Measurements from ENCODE around the gene NR2F2. TPM values are rescaled to one million over a fixed set of nuclear protein-coding genes. Genes with fewer than 3 reads are reported as not detected.
A peak's percentile ranks its signal among the peaks of the same experiment; 100 is the strongest.
"Not testable (repeated sequence)": the region's sequence is repeated elsewhere in the genome, so short reads cannot be mapped to it uniquely, and the experiment has no call there.

Gene NR2F2
- total RNA-seq, 2 donors from 2014 or later, result 31.8 to 49.8 TPM

DNA sequence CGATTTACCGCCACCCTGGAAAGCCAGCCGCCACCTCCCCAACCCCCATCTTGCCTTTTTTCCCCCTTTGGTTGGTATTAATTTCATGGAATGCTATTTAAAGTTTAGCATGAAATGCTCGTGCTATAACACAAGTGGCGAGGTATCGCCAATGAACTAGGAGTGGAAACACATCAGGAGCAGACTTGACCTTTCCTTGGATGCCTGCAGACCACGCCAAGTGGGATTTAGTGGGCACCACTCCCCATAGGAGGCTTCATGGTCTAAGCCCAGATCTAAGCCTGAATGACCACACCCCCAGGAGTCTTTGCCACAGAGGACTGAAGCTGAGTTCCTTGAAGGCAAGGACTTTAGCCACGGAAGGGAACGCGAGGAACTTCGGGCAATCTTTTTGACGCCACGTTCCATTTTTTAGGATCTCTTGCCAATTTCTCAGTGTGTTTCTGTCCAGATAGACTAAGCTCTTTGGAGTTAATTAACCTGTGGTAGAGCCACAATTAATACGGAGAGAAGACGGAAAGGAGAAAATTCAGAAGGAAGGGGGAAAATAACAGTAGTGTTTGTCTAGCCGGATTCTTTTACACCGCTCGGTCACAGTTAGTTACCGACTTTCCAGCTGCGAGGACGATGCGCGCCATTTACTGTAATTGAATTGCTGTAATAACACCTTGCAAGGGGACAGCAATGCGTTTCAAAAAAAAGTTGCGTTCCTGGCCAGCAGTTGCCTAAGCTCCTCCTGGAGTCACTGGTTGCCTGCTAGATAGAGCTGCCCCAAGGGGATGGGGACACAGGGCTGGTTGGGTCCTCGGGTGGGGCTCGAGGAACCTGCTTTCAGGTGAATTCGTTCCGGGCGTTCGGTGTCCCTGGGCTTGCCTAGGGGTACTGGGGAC is 37.1 kb downstream of the NR2F2 start:
- H3K36me3 ChIP-seq, result no peaks in the 10 kb centered on the region
- peaks cover 0 to 9% of the 10 kb centered on the region in 2 donors for H3K4me1 ChIP-seq (ENCODE audit: control insufficient read depth in 1 of 2, low read depth in 2 of 2)
- no peaks in the 10 kb centered on the region for H3K27me3 ChIP-seq (replicated peaks; ENCODE audit: insufficient read depth)
- DNase-seq (ENCODE audit: low spot score) (no peak), ATAC-seq (ENCODE audit: insufficient number of reproducible peaks, low FRiP score, low read depth) (no peak)
- TF ChIP-seq, protein P1, sequence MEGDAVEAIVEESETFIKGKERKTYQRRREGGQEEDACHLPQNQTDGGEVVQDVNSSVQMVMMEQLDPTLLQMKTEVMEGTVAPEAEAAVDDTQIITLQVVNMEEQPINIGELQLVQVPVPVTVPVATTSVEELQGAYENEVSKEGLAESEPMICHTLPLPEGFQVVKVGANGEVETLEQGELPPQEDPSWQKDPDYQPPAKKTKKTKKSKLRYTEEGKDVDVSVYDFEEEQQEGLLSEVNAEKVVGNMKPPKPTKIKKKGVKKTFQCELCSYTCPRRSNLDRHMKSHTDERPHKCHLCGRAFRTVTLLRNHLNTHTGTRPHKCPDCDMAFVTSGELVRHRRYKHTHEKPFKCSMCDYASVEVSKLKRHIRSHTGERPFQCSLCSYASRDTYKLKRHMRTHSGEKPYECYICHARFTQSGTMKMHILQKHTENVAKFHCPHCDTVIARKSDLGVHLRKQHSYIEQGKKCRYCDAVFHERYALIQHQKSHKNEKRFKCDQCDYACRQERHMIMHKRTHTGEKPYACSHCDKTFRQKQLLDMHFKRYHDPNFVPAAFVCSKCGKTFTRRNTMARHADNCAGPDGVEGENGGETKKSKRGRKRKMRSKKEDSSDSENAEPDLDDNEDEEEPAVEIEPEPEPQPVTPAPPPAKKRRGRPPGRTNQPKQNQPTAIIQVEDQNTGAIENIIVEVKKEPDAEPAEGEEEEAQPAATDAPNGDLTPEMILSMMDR (IDR thresholded peaks at IDR 0.05), result no peak
- no peak overlapping the region for H3K27ac ChIP-seq
- peak overlapping the region; percentile 47 for H3K4me3 ChIP-seq
- no peaks in the 10 kb centered on the region for H3K9me3 ChIP-seq

DNA sequence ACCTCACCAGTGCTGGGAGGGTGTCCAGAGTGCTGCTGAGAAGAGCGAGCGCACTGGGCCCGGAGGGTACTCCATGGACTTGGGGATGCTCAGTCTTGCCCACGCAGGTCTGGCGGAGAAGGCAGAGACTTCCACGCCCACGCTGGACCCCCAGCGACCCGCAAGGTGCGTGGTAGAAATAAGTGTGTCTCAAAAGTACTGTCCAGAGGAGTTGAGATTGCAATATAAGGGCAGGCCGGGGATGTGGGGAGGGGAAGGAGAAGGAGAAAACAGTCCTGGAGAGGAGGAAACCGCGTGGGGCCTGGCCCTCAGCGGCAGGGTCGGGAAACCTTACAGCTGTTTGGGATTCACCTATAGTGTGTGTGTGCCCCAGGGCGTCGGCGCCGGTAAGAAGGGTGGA is 38.9 kb downstream of the NR2F2 start:
- ATAC-seq (ENCODE audit: insufficient number of reproducible peaks, low FRiP score, low read depth), result no peak
- H3K27me3 ChIP-seq (replicated peaks; ENCODE audit: insufficient read depth), result no peaks in the 10 kb centered on the region
- TF ChIP-seq, protein P1 (IDR thresholded peaks at IDR 0.05), result no peak
- no peak overlapping the region for H3K27ac ChIP-seq
- H3K9me3 ChIP-seq, result no peaks in the 10 kb centered on the region
- no peaks in the 10 kb centered on the region for H3K36me3 ChIP-seq
- peaks cover 0 to 21% of the 10 kb centered on the region in 2 donors for H3K4me1 ChIP-seq (ENCODE audit: control insufficient read depth in 1 of 2, low read depth in 2 of 2)
- no peak for DNase-seq (ENCODE audit: low spot score)
- no peak overlapping the region for H3K4me3 ChIP-seq

DNA sequence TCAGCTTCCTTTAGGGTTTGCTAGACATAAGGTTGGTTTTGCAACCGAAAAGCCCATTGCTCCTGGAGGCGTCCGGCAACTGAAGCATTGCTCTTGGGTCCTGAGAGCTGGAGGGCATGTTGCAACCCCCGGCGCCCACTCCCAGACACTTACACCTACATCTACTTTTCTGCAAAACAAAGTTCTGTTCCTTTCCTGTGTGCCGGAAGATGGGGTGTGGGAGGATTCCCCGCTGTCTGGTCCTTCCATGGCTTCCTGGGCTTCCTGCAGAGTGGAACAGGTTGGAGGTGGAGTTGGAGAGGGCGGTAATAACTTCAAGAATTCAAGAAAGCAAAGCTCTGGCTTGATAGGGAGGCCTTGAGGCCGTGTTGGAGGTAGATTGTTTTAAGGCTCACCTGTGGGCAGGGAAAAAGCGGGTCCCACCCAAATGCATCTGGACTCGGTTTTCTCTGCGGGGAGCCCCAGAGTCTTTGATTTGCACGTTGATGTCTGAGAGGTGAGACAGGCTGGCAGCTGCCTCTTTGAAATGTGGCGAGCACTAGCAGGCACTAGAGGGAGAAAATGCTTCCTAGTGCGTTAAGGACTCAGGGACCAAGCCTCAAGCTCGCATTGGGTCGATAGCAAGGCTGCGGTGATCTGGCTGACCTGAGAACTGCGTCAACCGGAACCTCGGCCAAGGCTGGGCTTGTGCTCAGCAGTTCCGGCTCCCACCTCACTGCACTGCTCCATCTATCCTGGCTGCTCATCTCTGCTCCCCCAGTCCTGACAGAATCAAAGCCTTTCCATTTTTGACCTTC is 39.5 kb downstream of the NR2F2 start:
- H3K9me3 ChIP-seq, result no peaks in the 10 kb centered on the region
- H3K36me3 ChIP-seq, result no peaks in the 10 kb centered on the region
- no peak for DNase-seq (ENCODE audit: low spot score)
- TF ChIP-seq, protein P1 (IDR thresholded peaks at IDR 0.05), result no peak
- H3K27me3 ChIP-seq (replicated peaks; ENCODE audit: insufficient read depth), result no peaks in the 10 kb centered on the region
- no peak for ATAC-seq (ENCODE audit: insufficient number of reproducible peaks, low FRiP score, low read depth)
- H3K4me1 ChIP-seq (ENCODE audit: control insufficient read depth in 1 of 2, low read depth in 2 of 2), result peaks cover 0 to 24% of the 10 kb centered on the region in 2 donors
- H3K4me3 ChIP-seq, result no peak overlapping the region
- H3K27ac ChIP-seq, result no peak overlapping the region

DNA sequence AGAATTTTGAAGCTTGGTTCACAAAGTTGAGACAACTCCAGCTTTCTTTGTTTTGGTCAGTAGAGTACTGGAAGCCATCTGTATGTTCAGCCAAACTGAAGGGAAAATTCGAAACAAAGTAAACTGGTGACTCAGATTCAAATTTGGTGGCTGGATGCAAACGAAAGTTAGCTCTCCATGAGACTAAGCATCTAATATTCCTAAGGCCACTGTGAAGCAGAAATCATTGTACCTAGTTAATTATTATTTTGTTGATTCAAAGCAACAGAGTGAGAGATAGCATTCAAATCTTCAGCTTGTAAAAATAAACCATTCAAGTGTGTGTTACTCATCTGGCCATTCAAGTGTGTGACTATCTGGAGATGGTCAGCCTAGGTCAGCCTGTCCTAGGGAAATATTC is 42.1 kb downstream of the NR2F2 start:
- Histone ChIP-seq H3K4me1 (ENCODE audit: control insufficient read depth in 1 of 2, low read depth in 2 of 2) (peaks cover 0 to 21% of the 10 kb centered on the region in 2 donors), H3K36me3 (no peaks in the 10 kb centered on the region), H3K4me3 (no peak overlapping the region), H3K9me3 (no peaks in the 10 kb centered on the region), H3K27ac (no peak overlapping the region), H3K27me3 (replicated peaks; ENCODE audit: insufficient read depth) (no peaks in the 10 kb centered on the region)
- TF ChIP-seq, protein P1 (IDR thresholded peaks at IDR 0.05), result no peak
- DNase-seq (ENCODE audit: low spot score) (no peak), ATAC-seq (ENCODE audit: insufficient number of reproducible peaks, low FRiP score, low read depth) (no peak)

DNA sequence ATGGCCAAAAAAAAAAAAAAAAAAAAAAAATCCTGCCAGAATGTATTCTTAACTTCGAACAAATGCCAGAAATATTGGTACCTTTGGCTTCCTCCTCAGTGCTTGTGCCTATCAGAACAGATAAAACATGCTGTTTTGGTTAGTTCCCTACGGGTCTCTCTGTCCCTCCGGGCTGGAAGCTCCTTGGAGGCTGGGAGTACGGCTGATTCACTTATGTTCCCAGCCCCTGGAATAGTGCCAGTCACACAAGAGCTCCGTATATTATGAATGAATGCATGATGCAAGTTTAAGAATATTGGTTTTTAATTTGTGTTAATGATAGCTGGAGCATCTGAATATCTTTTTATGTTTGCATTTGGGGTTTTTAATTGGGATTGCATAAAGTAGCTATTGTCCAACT is 44.0 kb downstream of the NR2F2 start:
- Histone ChIP-seq H3K4me1 (ENCODE audit: control insufficient read depth in 1 of 2, low read depth in 2 of 2) (peaks cover 0 to 15% of the 10 kb centered on the region in 2 donors), H3K27ac (no peak overlapping the region), H3K4me3 (no peak overlapping the region), H3K36me3 (no peaks in the 10 kb centered on the region), H3K27me3 (replicated peaks; ENCODE audit: insufficient read depth) (no peaks in the 10 kb centered on the region), H3K9me3 (no peaks in the 10 kb centered on the region)
- TF ChIP-seq, protein P1 (IDR thresholded peaks at IDR 0.05), result no peak
- ATAC-seq (ENCODE audit: insufficient number of reproducible peaks, low FRiP score, low read depth) (no peak), DNase-seq (ENCODE audit: low spot score) (no peak)

DNA sequence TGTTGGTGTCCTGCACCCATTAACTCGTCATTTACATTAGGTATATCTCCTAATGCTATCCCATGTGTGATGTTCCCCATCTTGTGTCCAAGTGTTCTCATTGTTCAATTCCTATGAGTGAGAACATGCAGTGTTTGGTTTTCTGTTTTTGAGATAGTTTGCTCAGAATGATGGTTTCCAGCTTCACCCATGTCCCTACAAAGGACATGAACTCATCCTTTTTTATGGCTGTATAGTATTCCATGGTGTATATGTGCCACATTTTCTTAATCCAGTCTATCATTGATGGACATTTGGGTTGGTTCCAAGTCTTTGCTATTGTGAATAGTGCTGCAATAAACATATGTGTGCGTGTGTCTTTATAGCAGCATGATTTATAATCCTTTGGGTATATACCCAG is 49.1 kb downstream of the NR2F2 start:
- not testable (repeated sequence) for H3K4me1 ChIP-seq (ENCODE audit: control insufficient read depth in 1 of 2, low read depth in 2 of 2); H3K4me3 ChIP-seq; ATAC-seq (ENCODE audit: insufficient number of reproducible peaks, low FRiP score, low read depth); H3K27ac ChIP-seq; H3K9me3 ChIP-seq; H3K36me3 ChIP-seq; H3K27me3 ChIP-seq (replicated peaks; ENCODE audit: insufficient read depth); DNase-seq (ENCODE audit: low spot score)

All from thoracic aorta (tissue), 2 donors.